Mammary epithelial cell (primary cell): Measurements from ENCODE around the gene MAP3K7.

Source experiments
- EZH2 ChIP-seq: IDR thresholded peaks from 2 replicates; pipeline ENCODE4 v1.6.1; 2012; ENCODE audit warnings: low read length, inconsistent platforms, borderline replicate concordance
- TF ChIP-seq, protein P1 (sequence below), 2 donors: IDR thresholded peaks in 1 of 2; conservative IDR thresholded peaks in 1 of 2; 2 replicates each; pipeline ENCODE4 v1.5.1; 2011 to 2012; ENCODE audit warnings: inconsistent platforms in 2 of 2, low read length in 2 of 2, mild to moderate bottlenecking in 2 of 2, control low read depth in 1 of 2, low read depth in 1 of 2; ENCODE audit not compliant: insufficient read depth in 1 of 2; ENCODE audit errors: extremely low read depth in 1 of 2

DNA sequence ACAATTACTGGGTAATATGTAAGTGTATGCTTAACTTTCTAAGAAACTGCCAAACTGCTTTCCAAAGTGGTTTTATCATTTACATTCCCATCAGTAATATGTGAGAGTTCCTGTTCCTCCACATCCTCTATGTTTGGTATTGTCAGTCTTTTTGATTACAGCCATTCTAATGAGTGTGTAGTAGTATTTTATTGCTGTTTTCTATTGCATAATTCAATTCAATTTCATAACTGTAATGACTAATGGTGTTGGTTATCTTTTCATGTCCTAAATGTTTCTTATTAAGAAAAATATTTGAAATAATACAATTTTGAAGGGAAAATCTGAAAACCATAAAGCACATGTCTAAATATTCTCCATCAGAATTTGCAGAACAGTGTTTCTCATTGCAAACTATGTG lies 119.3 kb downstream of the MAP3K7 start:
- TF ChIP-seq, protein P1, sequence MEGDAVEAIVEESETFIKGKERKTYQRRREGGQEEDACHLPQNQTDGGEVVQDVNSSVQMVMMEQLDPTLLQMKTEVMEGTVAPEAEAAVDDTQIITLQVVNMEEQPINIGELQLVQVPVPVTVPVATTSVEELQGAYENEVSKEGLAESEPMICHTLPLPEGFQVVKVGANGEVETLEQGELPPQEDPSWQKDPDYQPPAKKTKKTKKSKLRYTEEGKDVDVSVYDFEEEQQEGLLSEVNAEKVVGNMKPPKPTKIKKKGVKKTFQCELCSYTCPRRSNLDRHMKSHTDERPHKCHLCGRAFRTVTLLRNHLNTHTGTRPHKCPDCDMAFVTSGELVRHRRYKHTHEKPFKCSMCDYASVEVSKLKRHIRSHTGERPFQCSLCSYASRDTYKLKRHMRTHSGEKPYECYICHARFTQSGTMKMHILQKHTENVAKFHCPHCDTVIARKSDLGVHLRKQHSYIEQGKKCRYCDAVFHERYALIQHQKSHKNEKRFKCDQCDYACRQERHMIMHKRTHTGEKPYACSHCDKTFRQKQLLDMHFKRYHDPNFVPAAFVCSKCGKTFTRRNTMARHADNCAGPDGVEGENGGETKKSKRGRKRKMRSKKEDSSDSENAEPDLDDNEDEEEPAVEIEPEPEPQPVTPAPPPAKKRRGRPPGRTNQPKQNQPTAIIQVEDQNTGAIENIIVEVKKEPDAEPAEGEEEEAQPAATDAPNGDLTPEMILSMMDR (conservative IDR thresholded peaks at IDR 0.05 in 1 of 2, IDR thresholded peaks at IDR 0.05 in 1 of 2; ENCODE audit: extremely low read depth in 1 of 2, insufficient read depth in 1 of 2, low read depth in 1 of 2, low read length in 2 of 2), result no peak
- no peak for TF ChIP-seq EZH2
